Activated CD8-positive, alpha-beta memory T cell treated with anti-CD3 and anti-CD28 coated beads, Interleukin-2, amount 50 U/mL, for 1 hour (primary cell): ENCODE measurements around the gene NEO1.

Source experiments
- DNase-seq: peaks from one replicate; pipeline ENCODE4 v3.0.0-alpha.2; 2020; ENCODE audit errors: extremely low read depth

The NEO1 gene

DNA sequence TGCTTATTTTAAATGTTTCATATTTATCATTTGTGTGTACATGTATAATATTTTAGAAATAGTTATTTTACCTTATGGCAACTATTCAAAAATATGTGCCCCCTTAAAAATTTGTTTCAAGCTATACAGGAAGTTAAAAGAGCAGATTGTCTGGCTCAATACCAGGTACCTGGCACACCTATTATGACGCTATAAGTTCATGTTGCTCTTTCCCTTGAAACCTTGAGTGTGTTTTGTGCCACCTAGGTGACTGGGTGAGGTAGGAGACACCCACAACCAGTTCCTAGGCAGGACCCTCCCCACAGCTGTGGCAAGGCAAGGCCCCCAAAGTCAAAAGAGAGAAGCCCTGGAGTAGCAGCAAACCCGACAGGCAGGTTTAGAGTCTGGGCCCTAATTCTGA is 20.6 kb upstream of the NEO1 start:
- no peak for DNase-seq

DNA sequence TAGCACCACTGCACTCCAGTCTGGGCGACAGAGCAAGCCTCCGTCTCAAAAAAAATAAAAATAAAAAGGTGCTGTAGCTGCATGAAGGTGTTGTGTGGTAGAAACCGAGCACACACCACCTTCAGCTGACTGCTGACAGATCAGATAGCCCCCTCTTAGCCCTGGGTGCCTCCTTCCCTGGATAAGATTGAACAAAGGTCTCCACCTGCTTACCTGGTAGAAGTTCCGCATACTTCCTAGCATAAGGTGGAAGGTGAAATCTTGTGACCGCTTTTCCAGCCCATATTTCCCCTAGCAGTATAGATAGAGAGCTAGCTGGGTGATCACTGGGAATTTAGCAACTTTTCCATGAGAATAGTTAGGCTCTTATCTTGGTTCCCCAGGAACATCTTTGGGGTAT is 18.7 kb upstream of the NEO1 start:
- DNase-seq: no peak

DNA sequence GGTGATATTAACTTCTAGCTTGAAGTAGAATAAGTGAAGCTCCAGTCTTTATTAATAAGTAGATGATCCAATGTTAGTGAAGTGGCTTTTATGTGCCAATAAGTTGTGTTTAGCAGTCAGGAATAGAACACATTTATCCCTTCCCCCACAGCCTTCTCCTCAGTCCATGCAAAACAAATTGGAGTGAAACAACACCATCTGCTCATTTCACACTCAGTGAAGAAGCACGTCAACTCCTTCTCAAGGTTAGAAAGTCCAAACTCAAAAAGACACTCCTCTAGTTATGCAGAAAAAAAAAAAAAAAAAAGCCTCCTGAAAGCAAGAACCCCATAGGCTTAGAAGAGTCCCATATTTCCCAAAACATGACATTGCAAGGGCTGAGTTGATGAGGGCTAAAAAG is 18.0 kb upstream of the NEO1 start:
- no peak for DNase-seq

DNA sequence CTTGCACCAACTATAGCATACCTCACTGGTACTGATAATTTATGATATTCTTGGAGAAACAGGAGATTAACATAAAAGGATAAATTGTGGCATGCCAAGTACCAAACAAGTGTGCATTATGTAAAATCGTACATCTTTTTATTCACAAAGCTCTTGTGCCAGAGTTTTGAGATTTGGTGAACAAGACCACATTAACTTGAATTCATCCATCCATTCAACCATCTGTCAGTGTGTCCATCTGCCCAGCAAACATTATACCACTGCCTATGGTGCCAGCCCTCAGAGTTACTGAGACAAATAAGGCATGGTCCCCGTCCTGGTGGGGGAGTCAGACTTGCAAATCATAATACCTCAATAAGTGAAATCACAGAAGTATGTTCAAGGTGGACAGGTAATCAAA is 17.0 kb upstream of the NEO1 start:
- DNase-seq: no peak

DNA sequence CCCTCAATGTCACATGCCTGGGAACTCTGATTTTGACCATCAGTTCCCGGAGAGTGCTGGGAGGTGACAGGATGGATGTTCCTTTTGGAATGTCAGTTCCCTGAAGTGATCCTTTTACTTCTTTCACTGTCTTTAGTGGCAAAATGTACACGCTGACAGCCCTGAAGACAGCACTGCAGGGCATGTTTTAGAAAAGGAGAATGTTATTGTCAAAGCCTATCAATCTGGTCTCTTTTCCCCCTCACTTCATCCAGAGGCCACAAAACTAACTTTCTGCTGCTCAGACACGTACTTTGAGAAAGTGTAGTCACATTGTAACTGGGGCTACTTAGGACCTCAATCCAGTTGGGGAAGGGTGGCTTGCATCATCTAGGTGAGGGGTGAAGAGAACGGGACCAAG is 14.0 kb upstream of the NEO1 start:
- DNase-seq: no peak

DNA sequence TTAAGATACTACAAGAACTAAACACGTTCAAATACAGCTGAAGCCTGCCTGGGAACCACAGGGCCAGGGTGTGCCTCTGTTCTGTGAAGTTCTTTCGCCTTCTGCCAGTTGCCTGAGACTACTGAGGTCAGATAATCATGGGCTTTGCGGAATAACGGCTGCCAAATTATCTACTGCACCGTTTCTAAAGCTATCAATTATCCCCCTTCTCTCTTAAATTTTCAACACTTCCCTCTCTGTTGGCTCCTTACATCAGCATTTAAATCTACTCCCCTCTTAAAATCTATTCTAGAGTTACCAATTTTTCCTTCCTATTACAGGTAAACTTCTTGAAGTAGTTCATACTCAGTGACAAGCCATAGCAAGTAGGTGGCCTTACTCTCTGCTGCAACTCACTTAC is 6.2 kb upstream of the NEO1 start:
- no peak for DNase-seq

DNA sequence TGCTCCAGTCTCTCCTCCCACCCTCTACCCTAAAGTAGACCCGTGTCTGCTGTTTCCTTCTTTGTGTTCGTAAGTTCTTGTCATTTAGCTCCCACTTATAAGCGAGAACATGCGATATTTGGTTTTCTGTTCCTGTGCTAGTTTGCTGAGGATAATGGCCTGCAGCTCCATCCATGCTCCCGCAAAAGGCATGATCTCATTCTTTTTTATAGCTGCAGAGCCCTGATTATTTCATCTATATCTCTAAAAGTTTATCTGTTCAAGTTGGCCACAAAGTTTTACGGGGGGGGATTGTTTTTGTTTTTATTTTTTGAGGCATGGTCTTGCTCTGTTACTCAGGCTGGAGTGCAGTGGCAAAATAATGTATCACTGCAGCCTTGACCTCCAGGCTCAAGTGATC is 4.4 kb upstream of the NEO1 start:
- DNase-seq: no peak

DNA sequence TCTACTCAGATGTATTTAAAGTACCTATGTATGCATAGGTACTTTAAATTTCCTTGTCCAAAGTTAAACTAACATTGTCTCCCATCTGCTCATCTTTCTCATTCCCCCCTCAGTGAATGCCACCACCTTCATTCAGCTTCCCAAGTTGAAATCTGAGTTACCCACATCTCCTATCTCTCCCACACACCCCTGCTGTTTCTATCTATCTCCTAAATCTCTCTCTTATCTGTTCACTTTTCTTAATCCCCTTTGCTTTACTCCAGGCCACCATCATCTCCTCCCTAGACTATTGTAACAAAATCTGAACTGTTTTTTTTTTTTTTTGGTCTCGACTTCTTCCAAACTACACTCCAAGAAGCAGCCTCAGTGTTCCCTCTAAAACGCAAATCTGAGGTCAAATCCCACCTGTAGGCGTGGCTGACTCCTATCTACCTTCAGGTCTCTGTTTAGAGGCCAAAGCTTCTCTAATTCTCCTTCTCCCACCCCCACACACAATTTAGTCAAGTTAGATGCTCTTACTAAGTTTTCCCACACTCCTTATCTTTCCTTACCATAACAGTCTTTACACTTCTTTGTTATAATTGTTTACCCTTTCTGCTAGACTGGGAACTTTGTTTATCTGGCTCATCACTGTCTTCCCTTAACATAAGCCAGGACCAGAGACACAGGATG is 3.5 kb upstream of the NEO1 start:
- DNase-seq: no peak

DNA sequence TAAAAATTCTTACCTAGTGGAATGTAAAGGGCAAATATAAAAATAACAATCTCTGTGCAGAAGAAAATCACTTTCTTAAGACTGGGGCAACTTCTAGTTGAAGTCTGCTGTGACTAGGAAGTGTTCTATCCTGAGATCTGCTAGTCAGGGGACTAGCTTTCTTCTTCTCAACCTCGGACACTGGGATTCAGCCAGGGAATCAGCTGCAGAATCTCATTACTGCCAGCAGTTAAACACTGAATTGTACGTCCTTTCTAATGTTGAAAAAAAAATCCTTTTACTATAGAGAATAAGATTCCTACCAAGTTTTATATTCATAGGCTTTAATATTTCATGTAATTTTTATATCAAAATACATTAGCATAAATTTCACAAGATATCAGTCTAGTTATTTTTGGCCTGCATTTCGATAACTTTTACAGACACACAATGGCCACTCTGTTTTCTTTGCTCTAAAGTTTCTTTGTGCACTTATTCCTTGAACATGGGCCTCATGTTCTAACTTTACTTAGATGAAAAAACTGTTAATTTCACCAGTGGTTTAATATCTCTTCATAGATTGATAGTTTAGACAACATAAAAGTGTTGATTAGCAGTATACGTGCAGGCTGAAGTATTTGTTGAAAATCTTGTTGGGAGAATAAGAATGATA is 2.6 kb upstream of the NEO1 start:
- DNase-seq: no peak

DNA sequence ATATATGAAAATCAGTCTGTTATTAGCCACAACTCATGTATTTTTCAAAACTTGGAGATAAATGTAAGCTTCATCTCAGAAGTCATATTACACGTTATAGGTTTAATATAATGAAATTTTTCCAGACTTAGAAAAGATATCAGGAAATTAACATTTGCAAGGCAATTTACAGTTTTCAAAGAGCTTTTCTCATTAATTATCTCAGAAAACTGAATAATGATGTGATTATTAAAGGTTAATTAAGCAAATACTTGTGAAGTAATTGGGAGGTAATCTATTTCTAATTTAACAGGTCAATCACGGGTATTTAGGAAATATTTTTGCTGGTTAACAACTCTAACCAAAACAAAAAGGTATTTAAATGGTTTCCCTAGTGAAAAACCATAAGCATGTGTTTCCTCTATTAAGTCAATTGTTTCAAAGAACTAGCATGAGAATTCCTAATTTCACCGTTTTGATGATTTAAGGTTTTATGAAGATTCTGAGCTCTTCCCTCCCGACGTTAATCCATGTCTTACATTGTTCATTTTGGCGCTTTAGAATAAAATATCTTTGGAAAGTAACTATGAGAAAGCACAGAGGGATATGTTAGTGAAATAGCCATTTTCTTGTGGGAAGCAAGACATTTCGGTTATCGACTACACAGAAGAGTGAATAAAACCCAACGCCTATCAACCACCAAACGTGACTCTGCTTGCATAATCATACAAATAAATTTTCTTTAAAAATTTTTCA is 1.5 kb upstream of the NEO1 start:
- DNase-seq: no peak

DNA sequence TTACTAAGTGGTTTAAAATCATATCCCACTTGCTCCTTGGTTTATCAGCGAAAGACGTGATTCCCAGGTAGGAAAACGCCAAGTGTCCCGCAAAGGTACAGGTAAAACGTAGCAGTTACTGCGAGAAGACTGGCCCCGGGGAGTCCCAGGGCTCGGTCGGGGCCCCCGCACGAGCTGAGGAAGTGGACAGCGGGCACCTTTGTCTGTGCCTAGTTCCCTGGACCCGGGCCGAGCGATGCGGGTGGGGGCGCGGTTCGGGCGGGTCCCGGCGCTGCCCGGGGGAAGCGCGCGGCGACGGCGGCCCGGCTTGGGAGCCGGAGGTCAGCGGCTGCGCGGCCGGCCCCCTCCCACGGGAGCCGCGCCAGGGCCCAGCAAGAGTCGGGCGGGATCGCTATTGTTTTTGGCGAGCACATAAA is 864 bp upstream of the NEO1 start:
- DNase-seq: no peak

DNA sequence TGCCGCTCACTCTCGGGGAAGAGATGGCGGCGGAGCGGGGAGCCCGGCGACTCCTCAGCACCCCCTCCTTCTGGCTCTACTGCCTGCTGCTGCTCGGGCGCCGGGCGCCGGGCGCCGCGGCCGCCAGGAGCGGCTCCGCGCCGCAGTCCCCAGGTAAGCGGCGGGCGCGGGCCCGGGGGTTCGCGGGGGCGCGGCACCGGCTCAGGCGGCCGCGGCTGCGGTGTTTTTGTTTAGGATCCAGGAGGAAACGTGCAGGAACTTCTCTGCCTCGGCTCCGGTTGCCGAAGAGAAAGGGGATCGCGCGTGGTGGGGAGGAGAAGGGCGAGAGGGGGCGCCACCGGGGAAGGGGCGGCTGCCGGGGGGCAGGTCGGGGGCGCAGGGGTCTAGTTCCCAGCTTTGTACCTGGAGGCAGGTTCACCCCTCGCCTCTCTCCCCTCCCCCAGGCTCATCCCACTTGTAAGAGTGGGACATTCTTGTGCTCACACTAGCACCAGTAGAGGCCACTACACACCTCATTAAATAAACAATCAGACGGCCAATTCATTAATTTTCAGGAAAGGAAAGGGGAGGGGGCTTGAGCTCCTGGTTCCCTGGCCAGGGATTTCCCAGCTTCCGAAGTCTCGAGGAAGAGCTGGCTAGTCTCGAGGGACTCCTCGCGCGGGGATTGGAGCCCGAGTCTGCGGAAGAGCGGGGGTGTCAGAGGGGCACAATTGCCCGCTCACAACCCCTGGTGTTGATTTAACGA is 562 bp downstream of the NEO1 start:
- no peak for DNase-seq

DNA sequence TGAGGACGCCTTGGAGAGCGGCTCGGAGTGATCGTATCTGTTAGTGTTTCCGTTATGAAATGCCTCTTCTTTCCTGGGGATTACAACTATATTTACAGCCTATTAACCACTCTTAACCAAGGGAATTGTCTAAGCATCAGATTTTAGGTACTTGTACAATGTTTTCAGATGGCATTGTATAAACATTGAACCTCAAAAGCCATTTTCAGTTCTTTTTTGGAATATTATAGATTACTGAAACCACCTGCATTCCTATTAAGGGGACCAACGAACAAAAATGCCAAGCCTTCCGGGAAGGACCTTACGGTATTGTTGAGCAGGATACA is 1.1 kb downstream of the NEO1 start:
- no peak for DNase-seq

DNA sequence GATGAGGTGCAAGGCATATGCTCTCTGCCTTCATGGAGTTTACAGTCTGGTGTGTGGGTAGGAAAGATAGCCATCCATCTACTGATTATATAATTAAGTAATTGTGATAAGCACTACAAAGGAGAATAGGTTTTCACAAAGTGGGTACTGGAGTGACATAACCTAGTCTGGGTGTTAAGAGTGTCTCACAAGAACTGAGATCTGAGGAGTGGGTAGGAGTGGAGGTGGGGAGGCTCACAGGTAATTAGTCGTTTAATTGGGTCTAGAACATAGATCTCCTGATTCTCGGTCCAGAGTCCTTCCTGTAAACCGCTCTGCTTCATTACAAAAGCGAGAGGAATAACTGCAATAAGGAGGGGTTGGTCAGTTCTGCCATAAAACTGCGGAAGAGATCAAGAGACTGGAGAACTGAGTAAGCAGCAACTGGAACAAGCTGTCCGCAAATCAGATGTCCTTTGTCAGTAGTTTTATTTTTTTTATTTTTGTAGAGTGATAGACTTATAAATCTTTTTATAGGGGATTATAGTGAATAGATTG is 2.2 kb downstream of the NEO1 start:
- no peak for DNase-seq

DNA sequence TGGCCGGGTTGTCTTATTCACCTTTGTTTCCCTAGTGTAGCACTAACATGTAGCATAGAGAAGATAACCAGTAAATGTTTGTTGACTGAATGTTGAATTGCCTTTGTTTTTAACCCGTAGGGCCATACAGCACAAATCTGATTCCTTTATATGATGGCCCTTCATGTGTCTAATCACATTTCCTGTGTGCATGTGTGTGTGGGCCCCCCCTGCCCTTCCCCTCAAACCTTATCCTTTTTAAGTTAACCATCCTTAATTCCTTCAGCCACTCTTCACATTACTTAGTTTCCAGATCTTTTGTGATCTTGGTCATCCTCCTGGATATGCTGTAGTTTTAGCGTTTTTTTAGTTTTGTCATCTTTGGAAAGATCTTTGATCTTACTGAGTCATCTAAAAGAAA is 4.2 kb downstream of the NEO1 start:
- DNase-seq: no peak

DNA sequence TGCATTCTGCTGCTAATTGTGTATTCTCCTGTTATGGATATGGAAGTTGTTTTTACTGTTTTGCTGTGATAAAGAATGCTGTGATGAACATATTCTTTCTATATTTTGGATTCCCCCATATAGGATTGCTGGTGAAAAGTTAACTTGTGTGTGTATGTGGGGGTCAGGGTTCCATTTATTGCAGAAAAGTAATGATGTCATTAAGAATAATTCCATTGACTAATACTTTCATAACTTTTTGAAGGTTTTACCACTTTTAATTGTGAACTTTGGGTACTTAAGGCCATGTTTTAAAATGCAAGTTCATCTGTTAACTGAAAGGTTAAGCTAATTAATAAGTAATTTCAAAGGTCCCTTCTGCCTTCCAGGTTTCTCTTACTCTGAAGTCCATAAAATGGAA is 6.2 kb downstream of the NEO1 start:
- DNase-seq: no peak

DNA sequence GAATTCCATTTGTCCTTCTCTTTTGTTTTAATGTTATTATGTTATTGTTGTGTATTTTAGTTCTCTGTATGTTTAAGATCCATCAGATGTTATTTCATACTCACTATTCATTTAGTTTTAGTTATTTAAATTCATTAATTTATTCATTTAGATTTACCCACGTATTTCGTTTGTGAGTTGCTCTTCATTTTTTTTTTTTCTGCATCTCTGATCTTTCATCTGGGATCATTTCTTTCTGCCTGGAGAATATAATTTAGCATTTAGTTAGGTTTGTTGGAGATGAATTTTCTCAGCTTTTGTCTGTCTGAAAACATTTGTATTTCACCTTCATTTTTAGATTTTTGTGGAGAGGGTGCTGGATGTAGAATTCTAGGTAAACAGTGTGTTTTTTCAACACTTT is 12.9 kb downstream of the NEO1 start:
- no peak for DNase-seq

DNA sequence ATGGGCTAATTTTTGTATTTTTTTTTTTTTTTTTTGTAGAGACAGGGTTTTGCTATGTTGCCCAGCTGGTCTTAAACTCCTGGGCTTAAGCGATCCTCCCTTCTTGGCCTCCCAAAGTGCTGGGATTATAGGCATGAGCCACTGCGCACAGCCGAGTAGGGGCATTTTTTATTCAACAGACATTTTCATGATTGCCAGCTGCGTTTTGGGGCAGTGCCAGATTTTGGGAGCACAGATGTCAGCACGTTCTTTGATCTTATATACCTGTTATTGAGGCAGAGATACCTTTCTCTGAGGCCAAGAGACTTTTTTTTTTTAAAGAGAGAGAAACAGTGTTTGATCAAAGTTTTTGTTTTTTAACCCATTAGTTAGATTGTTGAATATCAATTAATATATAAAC is 16.8 kb downstream of the NEO1 start:
- DNase-seq: no peak

DNA sequence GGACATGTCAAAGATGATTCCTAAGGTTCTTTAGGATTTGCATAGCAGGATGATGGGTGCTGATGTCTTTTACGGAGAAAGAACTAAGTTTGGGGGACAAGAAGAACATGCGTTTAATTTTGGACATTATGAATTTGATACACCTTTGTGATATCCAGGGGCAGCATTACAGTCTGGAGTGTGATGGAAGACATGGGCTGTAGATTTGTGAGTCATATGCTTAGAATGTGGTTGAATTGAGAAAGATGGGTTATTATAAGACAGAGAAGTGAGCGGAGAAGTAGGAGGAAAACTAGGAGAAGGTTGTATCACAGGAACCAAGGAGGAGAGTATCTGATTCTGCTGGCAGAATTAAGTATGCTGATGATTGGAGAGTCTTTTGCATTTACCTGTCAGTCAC is 20.6 kb downstream of the NEO1 start:
- no peak for DNase-seq

DNA sequence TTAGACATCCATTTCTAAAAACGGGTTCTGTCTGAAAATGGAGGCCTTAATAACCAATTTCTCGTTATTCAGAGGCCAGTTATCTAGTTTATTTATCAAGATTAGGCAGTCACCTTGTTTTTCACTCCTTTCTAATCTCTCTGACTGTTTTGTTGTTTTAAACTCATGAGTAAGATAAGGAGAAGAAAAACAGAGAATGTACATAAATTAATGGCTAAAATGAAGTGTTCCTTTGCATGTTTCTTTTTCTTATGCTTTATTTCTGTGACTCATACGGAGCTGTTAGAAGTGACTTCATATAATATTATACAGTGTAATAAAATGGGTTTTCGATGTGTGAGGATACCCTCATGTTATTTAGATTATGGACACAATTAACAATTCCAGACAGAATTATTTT is 22.0 kb downstream of the NEO1 start:
- DNase-seq: no peak

DNA sequence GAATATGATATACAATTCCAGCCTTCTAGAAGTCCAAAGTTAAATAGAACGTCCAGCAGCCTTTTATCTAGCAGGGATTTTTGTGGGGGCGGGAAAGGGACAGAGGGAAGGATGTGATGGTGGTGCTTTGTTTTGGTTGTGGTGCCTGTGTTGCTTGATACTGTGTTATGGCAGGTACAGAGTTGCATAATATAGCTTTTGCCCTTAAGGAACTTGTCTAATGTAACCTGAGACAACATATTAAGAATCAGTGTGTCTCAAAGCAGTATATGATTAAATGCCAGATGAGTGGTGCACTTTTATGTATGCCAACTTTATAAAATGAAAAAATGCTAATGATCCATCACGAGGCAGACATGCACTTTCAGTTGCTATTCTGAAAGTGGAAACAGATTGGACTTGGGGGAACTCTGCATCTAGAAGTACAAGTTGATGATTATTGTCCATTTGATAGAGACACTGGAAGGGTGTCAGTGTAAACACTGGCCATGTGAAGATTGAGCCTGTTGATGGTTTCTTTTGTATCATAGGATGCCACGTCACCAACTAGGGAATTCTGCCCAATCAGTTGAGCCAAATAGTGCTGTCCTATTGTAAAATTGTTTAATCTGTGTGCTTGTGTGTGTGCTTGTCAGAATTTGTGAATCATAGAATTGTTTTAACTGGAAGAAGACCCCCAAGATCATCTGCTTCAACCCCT is 23.0 kb downstream of the NEO1 start:
- no peak for DNase-seq

DNA sequence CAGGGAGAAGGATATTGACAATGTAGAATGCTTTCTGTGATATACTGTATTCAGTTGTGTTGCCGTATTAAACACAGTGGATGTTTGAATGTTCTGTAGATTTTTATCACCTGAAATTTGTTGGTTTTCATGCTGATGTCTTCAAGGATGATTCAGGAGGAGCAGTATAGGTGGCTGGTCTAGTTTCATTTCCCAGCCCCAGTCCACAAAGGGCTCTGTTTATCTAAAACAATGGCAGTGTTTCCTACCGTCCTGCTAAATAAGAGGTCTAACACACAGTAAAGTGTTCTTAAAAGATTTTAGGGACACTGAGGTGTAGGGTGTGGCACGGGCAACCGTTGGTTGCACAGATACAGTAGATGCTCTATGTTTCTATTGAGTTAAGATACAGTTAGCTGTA is 26.0 kb downstream of the NEO1 start:
- no peak for DNase-seq
